Measurements from ENCODE around the gene ZNF610.

ZNF610 gene

GRCh38 chr19:52398081-52398441, 62.0 kb downstream of the ZNF610 start:
- DNase-seq: no peak

DNA sequence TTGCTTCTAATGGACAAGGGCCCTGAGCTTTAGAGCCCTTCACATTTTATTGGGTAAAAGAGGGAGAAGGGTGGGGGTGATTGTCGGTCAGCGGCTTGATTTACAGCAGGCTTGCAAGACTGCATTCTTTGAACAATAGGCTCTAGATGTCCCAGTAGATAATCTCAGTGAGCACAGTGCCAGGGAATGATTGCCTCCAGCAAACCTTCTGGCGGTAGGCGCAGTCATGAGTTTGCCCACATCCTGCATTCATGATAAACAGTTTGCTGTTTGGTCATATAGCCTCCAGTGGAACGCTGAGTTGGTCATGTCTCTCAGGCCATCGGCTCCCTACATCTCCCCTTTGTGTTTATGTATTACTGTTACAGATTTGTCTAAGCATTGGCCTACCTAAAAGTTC, 74.2 kb downstream of the ZNF610 start:
- no peak for DNase-seq

GRCh38 chr19:52415711-52416110, 79.7 kb downstream of the ZNF610 start:
- DNase-seq: no peak
